Adrenal gland (tissue), 5 donors: ENCODE measurements around the gene NAALADL2.

ENCODE experiments used
- CTCF ChIP-seq, 6 experiments: fragments of 450-650 bp in 4 of 6; fragments of 200-600 bp in 2 of 6; sonication (generic) in 1 of 6; IDR thresholded peaks; 1 replicate in 5 of 6; 2 replicates in 1 of 6; pipeline versions ENCODE4 v1.5.1 to v1.8.0; 2016 to 2021; ENCODE audit warnings: antibody characterized with exemption in 6 of 6, mild to moderate bottlenecking in 2 of 6, moderate library complexity in 1 of 6
- POLR2A ChIP-seq, 2 donors: fragments of 450-650 bp; IDR thresholded peaks; one replicate each; pipeline ENCODE4 v1.6.1; 2017; ENCODE audit warnings: antibody characterized with exemption in 2 of 2, mild to moderate bottlenecking in 2 of 2, moderate library complexity in 1 of 2
- donor health status: DM: no; HTN: no; CAD: no.

GRCh38 chr3:175310046-175310445 is 450.9 kb downstream of the NAALADL2 start:
- TF ChIP-seq CTCF (IDR thresholded peaks at IDR 0.05) (no peak), POLR2A (IDR thresholded peaks at IDR 0.05) (no peak)
